GM19452 (cell line): ENCODE measurements around the gene ADH1C.

Experiments
- ATAC-seq: cut with Tn5 transposase; IDR thresholded peaks from one replicate; pipeline ENCODE4 v1.9.1; 2021; ENCODE audit not compliant: unreplicated experiment

ADH1C gene

GRCh38 chr4:99305638-99306400 is 46.7 kb downstream of the ADH1C start:
- no peak for ATAC-seq

GRCh38 chr4:99301376-99302164 is 51.0 kb downstream of the ADH1C start:
- ATAC-seq: no peak

DNA sequence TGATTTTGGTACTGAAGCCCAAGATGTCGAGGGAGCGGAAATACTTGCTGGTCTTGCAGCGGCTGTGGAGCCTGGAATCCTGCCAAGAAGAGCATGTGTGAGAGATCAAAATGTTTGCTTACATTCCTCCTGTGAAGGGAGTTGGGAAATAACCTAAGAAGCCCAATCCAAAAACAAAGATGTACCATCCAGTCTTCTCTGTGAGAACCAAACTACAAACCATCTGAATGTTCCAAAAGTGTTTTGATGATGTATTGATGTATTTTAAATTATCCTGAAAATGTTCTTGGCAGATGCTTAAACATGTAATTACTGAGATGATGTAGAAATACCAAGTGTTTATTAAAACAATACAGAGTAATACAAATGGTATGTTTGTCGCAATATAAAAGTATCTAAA is 51.6 kb downstream of the ADH1C start:
- no peak for ATAC-seq

DNA sequence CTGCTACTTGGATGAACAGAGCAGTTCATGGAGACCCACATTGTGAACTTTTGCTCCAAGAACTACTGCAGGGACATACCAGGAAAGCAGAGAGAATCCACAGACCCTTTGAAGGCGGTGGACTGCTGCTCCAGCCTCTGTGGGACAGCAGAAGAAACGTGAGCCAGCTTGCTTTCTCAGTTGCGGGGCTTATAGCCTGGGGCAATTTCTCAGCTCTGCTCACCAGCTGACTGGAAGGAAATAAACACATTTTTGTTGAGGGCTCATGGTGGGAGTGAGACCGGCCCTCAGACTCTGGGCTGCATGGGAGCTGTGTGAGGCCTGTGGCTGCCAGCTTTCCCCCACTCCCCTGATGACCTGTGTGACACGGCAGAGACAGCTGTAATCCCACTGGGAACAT is 59.2 kb downstream of the ADH1C start:
- no peak for ATAC-seq

DNA sequence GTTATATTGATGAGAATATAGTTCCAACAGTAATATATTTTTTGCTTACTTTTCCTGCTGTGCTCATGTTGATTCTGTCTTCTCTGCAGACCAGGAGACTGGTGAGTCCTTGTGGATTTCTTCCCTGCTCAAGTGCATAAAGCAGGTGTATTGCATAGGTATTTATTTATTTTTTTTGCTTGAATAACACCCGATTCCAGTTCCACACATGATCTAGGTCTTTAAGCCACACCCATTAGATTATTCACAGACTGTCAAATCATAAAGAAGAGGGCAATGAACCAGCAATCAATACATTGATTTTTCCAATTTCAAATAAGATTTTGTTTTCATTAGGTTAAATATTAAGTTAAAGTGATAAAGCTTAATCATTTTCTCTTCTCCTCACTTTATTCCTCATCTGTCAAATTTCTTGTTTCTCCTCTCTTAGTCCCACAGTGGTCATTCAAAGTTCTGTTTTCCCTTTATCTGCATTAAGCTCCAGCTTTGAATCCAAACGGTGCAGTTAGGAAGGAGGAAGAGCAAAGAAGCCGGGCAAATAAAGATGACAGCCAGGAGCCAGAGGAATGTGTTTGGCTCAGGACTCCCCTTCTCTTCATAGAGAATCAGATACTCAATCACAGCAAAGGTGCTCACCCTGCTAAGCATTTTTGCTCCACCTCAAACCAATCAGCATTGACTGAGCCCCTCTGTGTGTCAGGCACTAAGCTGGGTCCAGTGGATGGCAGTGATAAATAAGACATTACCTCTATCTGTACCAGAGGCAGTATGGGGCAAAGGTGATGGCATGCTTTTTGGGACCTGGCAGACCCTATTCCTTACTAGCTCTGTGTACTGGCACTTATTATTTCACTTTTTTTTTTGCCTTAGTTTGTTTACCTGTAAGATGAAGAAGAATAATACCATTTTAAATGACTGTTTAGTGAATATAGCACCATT is 61.4 kb downstream of the ADH1C start, which contains the start of gene ADH1A:
Gene ADH1A (minus strand): TSS at position 138 of the 939 bp plus-strand sequence. CDS start 71 bp downstream, at position 67.
- ATAC-seq: no peak
